B cell (primary cell): ENCODE data around the gene MYH7. TPM values are rescaled to one million over a fixed set of nuclear protein-coding genes. Genes with fewer than 3 reads are reported as not detected.

Experiments used
- ATAC-seq: fragments of 200-7000 bp; cut with Tn5 transposase; one replicate; pipeline ENCODE4 v1.10.0; 2021; ENCODE audit warnings: low read depth, mild to moderate bottlenecking, moderate number of reproducible peaks, moderate library complexity
- CTCF ChIA-PET: fragments of 350-600 bp; sonication (Branson Sonifier 250); formaldehyde crosslinking; loops from one replicate; lab custom pipeline; 2021; ENCODE audit warnings: antibody characterized with exemption, inconsistent platforms; lab: Charles Lee
- POLR2A ChIA-PET: fragments of 350-600 bp; sonication (Branson Sonifier 250); formaldehyde crosslinking; loops from one replicate; lab custom pipeline; 2021; ENCODE audit warnings: antibody characterized with exemption; lab: Charles Lee
- DNase-seq: peaks from one replicate; pipeline ENCODE4 v3.0.0; 2013
- H2AFZ ChIP-seq: 2 replicates; pipeline ENCODE4 v1.6.1; 2012; ENCODE audit warnings: mild to moderate bottlenecking, low read depth, low read length; ENCODE audit not compliant: insufficient read depth, poor library complexity, severe bottlenecking
- H3K27ac ChIP-seq, 2 donors: 1 replicate in 1 of 2; 2 replicates in 1 of 2; pipeline ENCODE4 v1.5.1; 2012 to 2013; ENCODE audit warnings: low read length in 2 of 2, mild to moderate bottlenecking in 2 of 2, moderate library complexity in 1 of 2
- H3K27me3 ChIP-seq, 4 experiments: fragments of 200-600 bp in 1 of 4; sonication (generic) in 1 of 4; replicated peaks in 1 of 4; 1 replicate in 2 of 4; 2 replicates in 2 of 4; pipeline versions ENCODE4 v1.6.1 to v1.7.0; 2013 to 2016; ENCODE audit warnings: low read length in 3 of 4, mild to moderate bottlenecking in 2 of 4, mixed read lengths in 1 of 4, moderate library complexity in 1 of 4; ENCODE audit not compliant: insufficient read depth in 4 of 4, control insufficient read depth in 3 of 4; ENCODE audit errors: control extremely low read depth in 1 of 4
- H3K36me3 ChIP-seq, 2 experiments: replicated peaks in 1 of 2; 1 replicate in 1 of 2; 2 replicates in 1 of 2; pipeline versions ENCODE4 v1.6.1 to v1.7.1; 2013; ENCODE audit warnings: low read length in 1 of 2; ENCODE audit not compliant: insufficient read depth in 2 of 2, control insufficient read depth in 1 of 2; ENCODE audit errors: control extremely low read depth in 1 of 2, extremely low read depth in 1 of 2
- H3K4me1 ChIP-seq, 2 donors: fragments of 200-600 bp in 1 of 2; sonication (generic) in 1 of 2; 1 replicate in 1 of 2; 2 replicates in 1 of 2; pipeline versions ENCODE4 v1.5.1 to v1.6.1; 2013 to 2017; ENCODE audit warnings: low read length in 2 of 2; ENCODE audit not compliant: control insufficient read depth in 2 of 2, insufficient read depth in 2 of 2
- H3K4me2 ChIP-seq: replicated peaks from 2 replicates; pipeline ENCODE3; 2012; ENCODE audit warnings: mild to moderate bottlenecking, low read depth, low read length; ENCODE audit not compliant: poor library complexity, severe bottlenecking
- H3K4me3 ChIP-seq, 5 experiments: fragments of 200-600 bp in 1 of 5; sonication (generic) in 1 of 5; 1 replicate in 3 of 5; 2 replicates in 2 of 5; pipeline versions ENCODE4 v1.5.1 to v1.7.0; 2011 to 2016; ENCODE audit warnings: low read length in 4 of 5, mild to moderate bottlenecking in 4 of 5, low read depth in 2 of 5, control low read depth in 1 of 5, moderate library complexity in 1 of 5; ENCODE audit not compliant: insufficient read depth in 1 of 5; ENCODE audit errors: control extremely low read depth in 1 of 5, extremely low read depth in 1 of 5
- H3K79me2 ChIP-seq: fragments of 200-600 bp; sonication (generic); one replicate; pipeline ENCODE4 v1.6.0; 2016; ENCODE audit warnings: low read length; ENCODE audit not compliant: control insufficient read depth, insufficient read depth
- H3K9ac ChIP-seq: fragments of 200-600 bp; sonication (generic); 2 replicates; pipeline ENCODE4 v1.6.1; 2017; ENCODE audit warnings: mild to moderate bottlenecking, low read length, moderate library complexity
- H3K9me3 ChIP-seq, 3 donors: one replicate each; pipeline versions ENCODE4 v1.6.1 to v1.7.1; 2013; ENCODE audit warnings: low read length in 2 of 3; ENCODE audit not compliant: control insufficient read depth in 2 of 3, insufficient read depth in 1 of 3; ENCODE audit errors: control extremely low read depth in 1 of 3
- H4K20me1 ChIP-seq: 2 replicates; pipeline ENCODE4 v1.6.0; 2012; ENCODE audit warnings: mild to moderate bottlenecking, low read length; ENCODE audit not compliant: insufficient read depth, control insufficient read depth, poor library complexity, severe bottlenecking
- H3K27ac Mint-ChIP-seq: one replicate; pipeline ENCODE4 v1.8.0; 2021; ENCODE audit warnings: mixed read lengths
- H3K27me3 Mint-ChIP-seq: one replicate; pipeline ENCODE4 v1.8.0; 2021; ENCODE audit warnings: mixed read lengths
- H3K4me1 Mint-ChIP-seq: one replicate; pipeline ENCODE4 v1.8.0; 2021; ENCODE audit warnings: mixed read lengths
- H3K4me3 Mint-ChIP-seq: one replicate; pipeline ENCODE4 v1.8.0; 2021; ENCODE audit warnings: mixed read lengths
- H3K9me3 Mint-ChIP-seq: one replicate; pipeline ENCODE4 v1.8.0; 2022; ENCODE audit warnings: mixed read lengths; ENCODE audit not compliant: insufficient read depth
- CTCF ChIP-seq: fragments of 200-600 bp; IDR thresholded peaks from one replicate; pipeline ENCODE4 v1.8.0; 2022; ENCODE audit warnings: antibody characterized with exemption, mild to moderate bottlenecking
- EZH2 ChIP-seq: IDR thresholded peaks from 2 replicates; pipeline ENCODE4 v1.6.1; 2012; ENCODE audit warnings: borderline replicate concordance, low read depth, mild to moderate bottlenecking, moderate library complexity, low read length; ENCODE audit not compliant: insufficient read depth, poor library complexity, severe bottlenecking
- WGBS: methylation state at CpG from one replicate; pipeline ENCODE4 v1.1.5; 2013; ENCODE audit warnings: missing lambda C conversion rate; ENCODE audit not compliant: insufficient coverage; 5-methylcytosine and 5-hydroxymethylcytosine counted together
- intact Hi-C: fragments of 100-400 bp; cut with micrococcal nuclease; formaldehyde crosslinking; loops from one replicate; pipeline ENCODE4 v1.10.0; 2022
- polyA minus RNA-seq: library from RNA; depleted of rRNA, polyadenylated mRNA; stranded (reverse); fragments of >200 nt; gene quantifications from 2 replicates; pipeline ENCODE4 v1.2.3, GENCODE V29; 2012
- polyA plus RNA-seq: library from polyadenylated mRNA; depleted of rRNA; stranded (reverse); fragments of >200 nt; gene quantifications from 2 replicates; pipeline ENCODE4 v1.2.3, GENCODE V29; 2012
- total RNA-seq, 2 donors: library from RNA; stranded (reverse); fragments of 120-200 nt in 1 of 2; gene quantifications; 1 replicate in 1 of 2; 2 replicates in 1 of 2; pipeline versions ENCODE4 v1.2.3 to v1.2.4, GENCODE V29; 2013 to 2022

The MYH7 gene
- total RNA-seq (not detected in 2 replicates), polyA plus RNA-seq (not detected in 2 replicates), polyA minus RNA-seq (not detected in 2 replicates)
- 9.1 TPM for total RNA-seq (2013)

- H3K27ac Mint-ChIP-seq: no peak within 1 kb of the TSS
- no peak within 1 kb of the TSS for H2AFZ ChIP-seq
These were observed at the start of gene MYH7 for GRCh38 chr14:23435543-23436326. TSS of gene MYH7 (minus strand) at chr14:23435660. CDS start at chr14:23433732, 1,928 bp downstream.

More at GRCh38 chr14:23435543-23436326, at the start of gene MYH7:
- H3K36me3 ChIP-seq: no peaks in the 10 kb centered on the region
- ChIA-PET POLR2A (no interaction called here), CTCF (no interaction called here)
- no peak for TF ChIP-seq EZH2
- TF ChIP-seq CTCF: no peak
- no peaks in the 10 kb centered on the region for H3K4me1 ChIP-seq
- H3K27me3 ChIP-seq: peaks cover 0 to 2% (median under 1%) of the 10 kb centered on the region in 4 experiments
- 91% methylated on average over 6 of the region's 10 CpGs for WGBS
- ATAC-seq: no peak
- H3K27ac ChIP-seq: no peak within 1 kb of the TSS
- no peaks in the 10 kb centered on the region for H3K9me3 ChIP-seq
- peaks cover 35% of the 10 kb centered on the region for H3K27me3 Mint-ChIP-seq
- H3K9ac ChIP-seq: no peak within 1 kb of the TSS
- H3K4me3 Mint-ChIP-seq: no peak within 1 kb of the TSS
- no peaks in the 10 kb centered on the region for H3K4me1 Mint-ChIP-seq
- no peaks in the 10 kb centered on the region for H4K20me1 ChIP-seq
- DNase-seq: no peak
- intact Hi-C loops: no loop called here
- H3K79me2 ChIP-seq: no peaks in the 10 kb centered on the region
- H3K4me3 ChIP-seq: no peak within 1 kb of the TSS
- no peak within 1 kb of the TSS for H3K4me2 ChIP-seq
- H3K9me3 Mint-ChIP-seq: no peaks in the 10 kb centered on the region
